GM12878 (cell line): Measurements from ENCODE around the gene SEMA4D. TPM values are rescaled to one million over a fixed set of nuclear protein-coding genes. Genes with fewer than 3 reads are reported as not detected.

Experiments used
- ATAC-seq: fragments of 200-7000 bp; cut with Tn5 transposase; 3 replicates; pipeline ENCODE4 v1.9.1; 2020; ENCODE audit warnings: mild to moderate bottlenecking, moderate library complexity
- BruUV-seq: library from RNA; stranded (reverse); fragments of 400-500 nt; replicated peaks from 2 replicates; lab custom pipeline; 2021; lab: Mats Ljungman, UMichigan
- CTCF ChIA-PET: fragments of 300-600 bp; sonication (Branson Sonifier 250); formaldehyde crosslinking; extraction: SDS; loops from one replicate; lab custom pipeline; 2021; ENCODE audit warnings: inconsistent platforms; lab: Yijun Ruan, JAX
- POLR2A ChIA-PET: fragments of 350-600 bp; formaldehyde crosslinking; extraction: SDS; loops from one replicate; lab custom pipeline; 2021; ENCODE audit warnings: inconsistent platforms; lab: Charles Lee
- RAD21 ChIA-PET: fragments of 300-600 bp; sonication (Branson Sonifier 250); formaldehyde crosslinking; loops from one replicate; lab custom pipeline; 2023; ENCODE audit warnings: antibody characterized with exemption; ENCODE audit not compliant: unreplicated experiment; lab: Charles Lee
- SMC1A ChIA-PET: fragments of 300-600 bp; sonication (Branson Sonifier 250); formaldehyde crosslinking; loops from one replicate; lab custom pipeline; 2023; ENCODE audit not compliant: unreplicated experiment, uncharacterized antibody; lab: Charles Lee
- DNase-seq: peaks from one replicate; pipeline ENCODE4 v3.0.0-alpha.2; 2011; ENCODE audit warnings: low read depth, low spot score
- FAIRE-seq: peaks from 3 replicates; lab custom pipeline; 2011; peaks lifted over from hg19 to GRCh38; lab: Jason Lieb, UNC
- H2AFZ ChIP-seq: 2 replicates; pipeline ENCODE4 v1.6.0; 2011; ENCODE audit warnings: low read depth, low read length, control low read depth; ENCODE audit not compliant: control insufficient read depth
- H3K27ac ChIP-seq: 2 replicates; pipeline ENCODE4 v1.5.1; 2011; ENCODE audit warnings: control low read depth; ENCODE audit not compliant: control insufficient read depth, insufficient read depth
- H3K27me3 ChIP-seq, 2 experiments: replicated peaks in 1 of 2; 2 replicates each; pipeline versions ENCODE4 v1.6.0 to v1.6.1; 2011; ENCODE audit warnings: low read length in 1 of 2; ENCODE audit not compliant: control insufficient read depth in 2 of 2, insufficient read depth in 2 of 2
- H3K36me3 ChIP-seq, 2 experiments: 2 replicates each; pipeline ENCODE4 v1.5.1; 2011; ENCODE audit warnings: low read length in 1 of 2; ENCODE audit not compliant: control insufficient read depth in 2 of 2, insufficient read depth in 2 of 2
- H3K4me1 ChIP-seq: 2 replicates; pipeline ENCODE4 v1.6.1; 2011; ENCODE audit warnings: mild to moderate bottlenecking, low read length, moderate library complexity, mixed read lengths; ENCODE audit not compliant: control insufficient read depth, insufficient read depth
- H3K4me2 ChIP-seq: 2 replicates; pipeline ENCODE4 v1.6.0; 2011; ENCODE audit warnings: control low read depth; ENCODE audit not compliant: control insufficient read depth, insufficient read depth
- H3K4me3 ChIP-seq: fragments of 200-600 bp; sonication (generic); 2 replicates; pipeline ENCODE4 v1.5.1; 2016
- H3K79me2 ChIP-seq: 2 replicates; pipeline ENCODE4 v1.6.0; 2011; ENCODE audit warnings: low read length; ENCODE audit not compliant: control insufficient read depth, insufficient read depth
- H3K9ac ChIP-seq: 2 replicates; pipeline ENCODE4 v1.8.0; 2011; ENCODE audit warnings: low read length, control low read depth, mixed read lengths; ENCODE audit not compliant: control insufficient read depth, insufficient read depth
- H3K9me3 ChIP-seq: replicated peaks from 3 replicates; pipeline ENCODE4 v1.5.1; 2011; ENCODE audit warnings: mild to moderate bottlenecking, low read length; ENCODE audit not compliant: control insufficient read depth, insufficient read depth
- H4K20me1 ChIP-seq: 2 replicates; pipeline ENCODE4 v1.6.0; 2011; ENCODE audit not compliant: control insufficient read depth, insufficient read depth
- ATF7 ChIP-seq: fragments of 450-650 bp; IDR thresholded peaks from 2 replicates; pipeline ENCODE4 v1.6.1; 2016; ENCODE audit warnings: low read depth, mild to moderate bottlenecking
- BACH1 ChIP-seq: fragments of 450-650 bp; IDR thresholded peaks from 2 replicates; pipeline ENCODE4 v1.6.1; 2017; ENCODE audit warnings: mild to moderate bottlenecking, borderline replicate concordance
- BHLHE40 ChIP-seq, 2 experiments: fragments of 450-650 bp in 1 of 2; IDR thresholded peaks; 2 replicates each; pipeline ENCODE4 v1.6.1; 2011 to 2017; ENCODE audit warnings: low read depth in 2 of 2, borderline replicate concordance in 1 of 2, improper control_type of control experiment in 1 of 2, low read length in 1 of 2, mild to moderate bottlenecking in 1 of 2
- ETV6 ChIP-seq, 2 experiments: fragments of 450-650 bp in 1 of 2; IDR thresholded peaks in 1 of 2; conservative IDR thresholded peaks in 1 of 2; 2 replicates each; pipeline ENCODE4 v1.6.1; 2014; ENCODE audit warnings: antibody characterized with exemption in 1 of 2, borderline replicate concordance in 1 of 2, low read depth in 1 of 2, mild to moderate bottlenecking in 1 of 2, moderate library complexity in 1 of 2
- GATAD2B ChIP-seq: fragments of 450-650 bp; conservative IDR thresholded peaks from 2 replicates; pipeline ENCODE4 v1.6.1; 2017; ENCODE audit warnings: low read depth, mild to moderate bottlenecking, moderate library complexity
- MTA3 ChIP-seq: IDR thresholded peaks from 2 replicates; pipeline ENCODE4 v1.6.1; 2012; ENCODE audit warnings: low read length, inconsistent platforms, borderline replicate concordance
- MXI1 ChIP-seq: fragments of 150-350 bp; IDR thresholded peaks from 2 replicates; pipeline ENCODE4 v1.6.1; 2011; ENCODE audit warnings: low read depth, mild to moderate bottlenecking, inconsistent platforms, low read length, improper control_type of control experiment
- NFYA ChIP-seq: IDR thresholded peaks from 2 replicates; pipeline ENCODE4 v1.6.1; 2011; ENCODE audit warnings: low read depth, mild to moderate bottlenecking, low read length, improper control_type of control experiment, borderline replicate concordance
- NR2C2 ChIP-seq: IDR thresholded peaks from 2 replicates; pipeline ENCODE4 v1.6.1; 2011; ENCODE audit warnings: borderline replicate concordance, low read depth; ENCODE audit not compliant: control insufficient read depth, insufficient read length
- RAD51 ChIP-seq: fragments of 450-650 bp; IDR thresholded peaks from 2 replicates; pipeline ENCODE4 v1.6.1; 2016; ENCODE audit warnings: moderate library complexity, mild to moderate bottlenecking, inconsistent platforms
- RFX5 ChIP-seq: IDR thresholded peaks from 2 replicates; pipeline ENCODE4 v1.6.1; 2011; ENCODE audit warnings: low read depth, low read length, improper control_type of control experiment
- SMAD5 ChIP-seq: IDR thresholded peaks from 2 replicates; pipeline ENCODE4 v1.6.1; 2016; ENCODE audit warnings: antibody characterized with exemption, low read depth
- SMARCA5 ChIP-seq: fragments of 450-650 bp; IDR thresholded peaks from 2 replicates; pipeline ENCODE4 v1.6.1; 2017; ENCODE audit warnings: mild to moderate bottlenecking
- SUZ12 ChIP-seq: fragments of 200-600 bp; sonication (generic); IDR thresholded peaks from one replicate; pipeline ENCODE4 v1.6.1; 2018; ENCODE audit warnings: antibody characterized with exemption, mild to moderate bottlenecking; ENCODE audit not compliant: unreplicated experiment
- WGBS: methylation state at CpG from one replicate; pipeline ENCODE4 v1.1.6; 2016; ENCODE audit warnings: low lambda C conversion rate; ENCODE audit not compliant: insufficient replicate concordance, insufficient coverage; ENCODE audit errors: missing lambda C conversion rate; 5-methylcytosine and 5-hydroxymethylcytosine counted together
- in situ Hi-C: fragments of 300-500 bp; cut with MboI; formaldehyde crosslinking; loops from 9 replicates; pipeline ENCODE4 v1.14.3; 2018; ENCODE audit warnings: mixed read lengths
- intact Hi-C: fragments of 100-400 bp; cut with micrococcal nuclease; formaldehyde crosslinking; loops from one replicate; pipeline ENCODE4 v1.14.2; 2022; ENCODE audit not compliant: unreplicated experiment
- polyA plus RNA-seq, 11 experiments: library from polyadenylated mRNA; depleted of rRNA in 4 of 11; unstranded in 6 of 11; stranded (reverse) in 5 of 11; fragments of >200 nt; fragmentation: Nextera tagmentation in 4 of 11; fragmentation: Illumina TruSeq in 1 of 11; extraction: Ambion mirVana in 4 of 11; extraction: Trizol in 1 of 11; gene quantifications; 1 replicate in 1 of 11; 2 replicates in 10 of 11; pipeline versions ENCODE4 v1.2.1 to v1.2.3, GENCODE V29; 2011 to 2016; ENCODE audit warnings: inconsistent platforms in 2 of 11, missing spikeins in 2 of 11, low read depth in 1 of 11
- total RNA-seq, 4 experiments: library from RNA; depleted of rRNA in 3 of 4; stranded (reverse); fragments of >200 nt in 3 of 4; fragmentation: Illumina TruSeq in 1 of 4; extraction: Trizol in 1 of 4; gene quantifications; 2 replicates each; pipeline versions ENCODE4 v1.2.1 to v1.2.3, GENCODE V29; 2013 to 2021
- TF ChIP-seq, protein P1 (sequence below): fragments of 450-650 bp; IDR thresholded peaks from 2 replicates; pipeline ENCODE4 v1.6.1; 2017; ENCODE audit warnings: borderline replicate concordance
- TF ChIP-seq, protein P2 (sequence below): fragments of 450-650 bp; IDR thresholded peaks from 2 replicates; pipeline ENCODE4 v1.6.1; 2017; ENCODE audit warnings: mild to moderate bottlenecking, moderate library complexity

Gene SEMA4D
- total and polyA plus RNA-seq, 10 of the 15 experiments (the other 5 are each of a cell fraction or from before 2014, with no cell fraction given) = 15.1 to 136 (median 39.6) TPM

DNA sequence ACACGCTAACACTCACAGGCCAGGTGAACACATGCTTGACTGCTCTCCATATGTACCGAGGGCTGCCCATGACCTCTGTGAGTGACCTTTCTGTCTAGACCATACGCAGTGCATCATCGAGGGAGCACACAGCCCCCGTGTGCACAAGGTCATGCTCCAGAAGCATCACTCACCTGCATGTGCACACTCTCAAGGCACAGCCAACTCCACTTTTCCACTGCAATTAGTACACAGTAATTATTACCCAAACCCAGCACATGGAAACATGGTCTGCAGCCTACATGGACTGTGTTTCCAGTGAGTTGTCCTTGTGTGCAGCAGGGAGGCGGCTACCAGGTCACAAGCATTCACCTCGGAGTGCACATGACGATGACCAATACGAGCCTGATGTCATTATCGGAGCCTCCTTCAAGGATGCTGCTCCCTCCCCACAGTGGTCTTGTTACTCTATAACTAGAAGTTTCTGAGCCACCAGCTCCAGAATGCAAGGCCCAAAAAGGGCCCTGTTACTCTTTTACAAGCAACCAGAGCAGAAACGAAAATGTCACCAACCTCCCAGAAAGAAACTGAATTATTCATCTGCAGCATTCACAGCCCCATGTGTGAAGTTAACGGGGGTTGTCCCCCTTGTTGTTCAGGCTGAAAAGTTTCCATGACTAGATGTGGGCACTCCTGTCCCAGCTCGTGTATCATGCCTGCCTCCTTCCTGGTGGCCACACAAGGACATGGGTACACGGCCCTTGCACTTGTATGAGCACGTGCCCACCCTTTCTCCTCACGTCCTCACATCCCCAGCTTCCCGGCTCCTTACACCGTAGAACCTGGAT lies 31.2 kb downstream of the SEMA4D start:
- ChIA-PET SMC1A (interaction anchor here (0.8 to 5.2 kb wide), 19 partner anchors 10 to 240 kb away, joined by 3 to 22 read pairs (median 4); no protein-coding TSS in a partner anchor), RAD21 (interaction anchor here (1.0 to 2.4 kb wide), 11 partner anchors 12 to 91 kb away, joined by 3 to 21 read pairs (median 7); no protein-coding TSS in a partner anchor), POLR2A (interaction anchor here (0.7 to 1.6 kb wide), 8 partner anchors 18 to 63 kb away, joined by 3 to 6 read pairs (median 3); no protein-coding TSS in a partner anchor), CTCF (interaction anchor here (0.9 to 2.5 kb wide), 12 partner anchors 16 to 82 kb away, joined by 3 to 19 read pairs (median 4); no protein-coding TSS in a partner anchor)
- no TSS peak for BruUV-seq
- H3K4me3 ChIP-seq = peak overlapping the region; percentile 55; the same call in 1 of the 2 replicates
- DNase-seq (peak; percentile 83), FAIRE-seq (no peak), ATAC-seq (peak; percentile 74)
- peaks cover 2 to 6% of the 10 kb centered on the region in 2 experiments; a peak in 3 of 4 replicates for H3K36me3 ChIP-seq
- no peak overlapping the region; the same call in none of the 2 replicates for H2AFZ ChIP-seq
- WGBS = 3% methylated on average over 18 of the region's 18 CpGs
- no peaks in the 10 kb centered on the region for H3K9me3 ChIP-seq
- peaks cover 88% of the 10 kb centered on the region for H3K4me1 ChIP-seq
- intact Hi-C loops (loop anchor here (2.0 kb wide), 1 partner anchor 18 kb away; no protein-coding TSS in a partner anchor), in situ Hi-C loops (no loop called here)
- H3K27ac ChIP-seq = peak overlapping the region; percentile 99
- H3K4me2 ChIP-seq = peak overlapping the region; percentile 81
- no peaks in the 10 kb centered on the region for H3K27me3 ChIP-seq
- H3K79me2 ChIP-seq = peaks cover 89% of the 10 kb centered on the region
- no peaks in the 10 kb centered on the region for H4K20me1 ChIP-seq
- peak overlapping the region; percentile 72 for H3K9ac ChIP-seq
- no peak for TF ChIP-seq NFYA
- TF ChIP-seq BHLHE40 (IDR thresholded peaks at IDR 0.05; ENCODE audit: borderline replicate concordance in 1 of 2, low read depth in 2 of 2, low read length in 1 of 2) = peak; percentile 77 to 89
- TF ChIP-seq SUZ12 = no peak
- TF ChIP-seq MXI1 = peak; percentile 78; the same call in 1 of the 2 replicates
- peak; percentile 23; the same call in 1 of the 2 replicates for TF ChIP-seq RFX5
- TF ChIP-seq SMARCA5 = peak; percentile 66
- TF ChIP-seq GATAD2B = peak; percentile 41
- TF ChIP-seq RAD51 = 0 out of 2 replicates have a peak, but pooled peaks have one; percentile 26
- TF ChIP-seq BACH1 = peak; percentile 29; the same call in 1 of the 2 replicates
- TF ChIP-seq ATF7 = peak; percentile 94
- no peak for TF ChIP-seq ETV6 (conservative IDR thresholded peaks at IDR 0.05 in 1 of 2, IDR thresholded peaks at IDR 0.05 in 1 of 2; ENCODE audit: borderline replicate concordance in 1 of 2, low read depth in 1 of 2)
- TF ChIP-seq, protein P1, sequence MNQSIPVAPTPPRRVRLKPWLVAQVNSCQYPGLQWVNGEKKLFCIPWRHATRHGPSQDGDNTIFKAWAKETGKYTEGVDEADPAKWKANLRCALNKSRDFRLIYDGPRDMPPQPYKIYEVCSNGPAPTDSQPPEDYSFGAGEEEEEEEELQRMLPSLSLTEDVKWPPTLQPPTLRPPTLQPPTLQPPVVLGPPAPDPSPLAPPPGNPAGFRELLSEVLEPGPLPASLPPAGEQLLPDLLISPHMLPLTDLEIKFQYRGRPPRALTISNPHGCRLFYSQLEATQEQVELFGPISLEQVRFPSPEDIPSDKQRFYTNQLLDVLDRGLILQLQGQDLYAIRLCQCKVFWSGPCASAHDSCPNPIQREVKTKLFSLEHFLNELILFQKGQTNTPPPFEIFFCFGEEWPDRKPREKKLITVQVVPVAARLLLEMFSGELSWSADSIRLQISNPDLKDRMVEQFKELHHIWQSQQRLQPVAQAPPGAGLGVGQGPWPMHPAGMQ = no peak
- no peak for TF ChIP-seq SMAD5
- TF ChIP-seq, protein P2, sequence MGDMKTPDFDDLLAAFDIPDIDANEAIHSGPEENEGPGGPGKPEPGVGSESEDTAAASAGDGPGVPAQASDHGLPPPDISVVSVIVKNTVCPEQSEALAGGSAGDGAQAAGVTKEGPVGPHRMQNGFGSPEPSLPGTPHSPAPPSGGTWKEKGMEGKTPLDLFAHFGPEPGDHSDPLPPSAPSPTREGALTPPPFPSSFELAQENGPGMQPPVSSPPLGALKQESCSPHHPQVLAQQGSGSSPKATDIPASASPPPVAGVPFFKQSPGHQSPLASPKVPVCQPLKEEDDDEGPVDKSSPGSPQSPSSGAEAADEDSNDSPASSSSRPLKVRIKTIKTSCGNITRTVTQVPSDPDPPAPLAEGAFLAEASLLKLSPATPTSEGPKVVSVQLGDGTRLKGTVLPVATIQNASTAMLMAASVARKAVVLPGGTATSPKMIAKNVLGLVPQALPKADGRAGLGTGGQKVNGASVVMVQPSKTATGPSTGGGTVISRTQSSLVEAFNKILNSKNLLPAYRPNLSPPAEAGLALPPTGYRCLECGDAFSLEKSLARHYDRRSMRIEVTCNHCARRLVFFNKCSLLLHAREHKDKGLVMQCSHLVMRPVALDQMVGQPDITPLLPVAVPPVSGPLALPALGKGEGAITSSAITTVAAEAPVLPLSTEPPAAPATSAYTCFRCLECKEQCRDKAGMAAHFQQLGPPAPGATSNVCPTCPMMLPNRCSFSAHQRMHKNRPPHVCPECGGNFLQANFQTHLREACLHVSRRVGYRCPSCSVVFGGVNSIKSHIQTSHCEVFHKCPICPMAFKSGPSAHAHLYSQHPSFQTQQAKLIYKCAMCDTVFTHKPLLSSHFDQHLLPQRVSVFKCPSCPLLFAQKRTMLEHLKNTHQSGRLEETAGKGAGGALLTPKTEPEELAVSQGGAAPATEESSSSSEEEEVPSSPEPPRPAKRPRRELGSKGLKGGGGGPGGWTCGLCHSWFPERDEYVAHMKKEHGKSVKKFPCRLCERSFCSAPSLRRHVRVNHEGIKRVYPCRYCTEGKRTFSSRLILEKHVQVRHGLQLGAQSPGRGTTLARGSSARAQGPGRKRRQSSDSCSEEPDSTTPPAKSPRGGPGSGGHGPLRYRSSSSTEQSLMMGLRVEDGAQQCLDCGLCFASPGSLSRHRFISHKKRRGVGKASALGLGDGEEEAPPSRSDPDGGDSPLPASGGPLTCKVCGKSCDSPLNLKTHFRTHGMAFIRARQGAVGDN = peak; percentile 82
- TF ChIP-seq MTA3 = peak; percentile 73; the same call in 1 of the 2 replicates
- TF ChIP-seq NR2C2 = peak; percentile 20
